Inflammatory macrophage (primary cell): Measurements from ENCODE around the gene ZNF747.

Experiments
- DNase-seq, 2 donors: peaks; one replicate each; pipeline ENCODE4 v3.0.0-alpha.2; 2020 to 2022
- total RNA-seq, 18 experiments: gene quantifications; one replicate each; lab custom pipeline; 2026; ENCODE audit warnings: mixed read lengths in 6 of 18, inconsistent platforms in 2 of 18; lab: John Stamatoyannopoulos, UW

ZNF747 gene
- 1.4 to 9.6 (median 5.5) reads per million in 18 experiments for total RNA-seq

- DNase-seq: peak; percentile 74 to 90
These were observed at the start of gene ZNF747 for GRCh38 chr16:30534368-30535105. Gene ZNF747 (minus strand): TSS chr16:30534858. CDS start chr16:30534679, 179 bp downstream.

GRCh38 chr16:30582611-30583340, 48.1 kb upstream of the ZNF747 start:
- no peak for DNase-seq

- DNase-seq: no peak
These were observed 46.8 kb upstream of the ZNF747 start for GRCh38 chr16:30581457-30581856.

- no peak for DNase-seq
These were observed 40.0 kb upstream of the ZNF747 start for GRCh38 chr16:30574678-30575077.

- DNase-seq: peak; percentile 96 to 97
These were observed 37.0 kb upstream of the ZNF747 start, which contains the start of gene ZNF688 for GRCh38 chr16:30571445-30572322. Gene ZNF688 (minus strand): TSS chr16:30571714. CDS start chr16:30571629, 85 bp downstream.

GRCh38 chr16:30570636-30571444, 36.2 kb upstream of the ZNF747 start:
- no peak for DNase-seq

GRCh38 chr16:30569746-30570635, 35.3 kb upstream of the ZNF747 start:
- DNase-seq: no peak

GRCh38 chr16:30569281-30569680, 34.6 kb upstream of the ZNF747 start:
- DNase-seq: no peak

- peak; percentile 81 to 82 for DNase-seq
These were observed 33.5 kb upstream of the ZNF747 start for GRCh38 chr16:30567991-30568638.

- no peak for DNase-seq
These were observed 32.7 kb upstream of the ZNF747 start for GRCh38 chr16:30567160-30567990.

- no peak for DNase-seq
These were observed 31.9 kb upstream of the ZNF747 start for GRCh38 chr16:30566531-30566930.

GRCh38 chr16:30565984-30566383, 31.3 kb upstream of the ZNF747 start:
- no peak for DNase-seq

GRCh38 chr16:30565526-30565925, 30.9 kb upstream of the ZNF747 start:
- DNase-seq: no peak

- no peak for DNase-seq
These were observed 27.4 kb upstream of the ZNF747 start for GRCh38 chr16:30562021-30562420.

- peak in 1 of 2 donors; percentile 17 for DNase-seq
These were observed 26.6 kb upstream of the ZNF747 start for GRCh38 chr16:30561089-30561816.

- peak; percentile 50 to 59 for DNase-seq
These were observed 25.0 kb upstream of the ZNF747 start for GRCh38 chr16:30559690-30560089.

GRCh38 chr16:30558789-30559377, 24.2 kb upstream of the ZNF747 start:
- no peak for DNase-seq
